Measurements from ENCODE around the gene ABI3BP.

DNA sequence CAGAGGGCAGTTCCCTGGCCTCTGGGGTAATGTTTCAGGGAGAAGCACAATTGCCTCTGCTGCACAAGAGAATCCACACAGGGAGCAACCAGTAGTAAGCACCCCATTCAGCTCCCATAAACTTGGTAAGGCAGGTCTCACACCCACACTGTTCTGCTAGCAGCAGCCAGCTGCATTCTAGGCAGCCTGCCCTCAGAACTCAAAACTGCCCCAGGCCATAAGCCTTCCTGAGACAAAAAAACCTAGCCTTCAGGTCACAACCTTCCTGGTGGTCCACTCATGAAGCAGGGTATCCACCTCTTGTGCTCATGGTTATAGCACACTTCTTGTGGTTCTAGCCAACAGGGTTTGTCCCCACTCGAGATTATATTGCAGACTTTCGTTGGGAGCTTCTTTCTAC is 33.7 kb upstream of the ABI3BP start:
- TF ChIP-seq, protein P1, sequence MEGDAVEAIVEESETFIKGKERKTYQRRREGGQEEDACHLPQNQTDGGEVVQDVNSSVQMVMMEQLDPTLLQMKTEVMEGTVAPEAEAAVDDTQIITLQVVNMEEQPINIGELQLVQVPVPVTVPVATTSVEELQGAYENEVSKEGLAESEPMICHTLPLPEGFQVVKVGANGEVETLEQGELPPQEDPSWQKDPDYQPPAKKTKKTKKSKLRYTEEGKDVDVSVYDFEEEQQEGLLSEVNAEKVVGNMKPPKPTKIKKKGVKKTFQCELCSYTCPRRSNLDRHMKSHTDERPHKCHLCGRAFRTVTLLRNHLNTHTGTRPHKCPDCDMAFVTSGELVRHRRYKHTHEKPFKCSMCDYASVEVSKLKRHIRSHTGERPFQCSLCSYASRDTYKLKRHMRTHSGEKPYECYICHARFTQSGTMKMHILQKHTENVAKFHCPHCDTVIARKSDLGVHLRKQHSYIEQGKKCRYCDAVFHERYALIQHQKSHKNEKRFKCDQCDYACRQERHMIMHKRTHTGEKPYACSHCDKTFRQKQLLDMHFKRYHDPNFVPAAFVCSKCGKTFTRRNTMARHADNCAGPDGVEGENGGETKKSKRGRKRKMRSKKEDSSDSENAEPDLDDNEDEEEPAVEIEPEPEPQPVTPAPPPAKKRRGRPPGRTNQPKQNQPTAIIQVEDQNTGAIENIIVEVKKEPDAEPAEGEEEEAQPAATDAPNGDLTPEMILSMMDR (IDR thresholded peaks at IDR 0.05; ENCODE audit: insufficient read depth, low read length, poor library complexity, severe bottlenecking): no peak
- TF ChIP-seq EZH2phosphoT487 (conservative IDR thresholded peaks at IDR 0.05; ENCODE audit: low read length): no peak

Data from SU-DHL-6 (cell line).